HepG2 (cell line): ENCODE data around the gene KLC4. TPM values are rescaled to one million over a fixed set of nuclear protein-coding genes. Genes with fewer than 3 reads are reported as not detected.
A peak's percentile ranks its signal among the peaks of the same experiment; 100 is the strongest.

Experiments
- CEBPZ ChIP-seq: IDR thresholded peaks from 2 replicates; pipeline ENCODE4 v1.6.1; 2012; ENCODE audit warnings: low read length, improper control_type of control experiment
- KAT8 ChIP-seq: IDR thresholded peaks from 2 replicates; pipeline ENCODE4 v1.6.1; 2016; ENCODE audit warnings: missing genetic modification reagents, missing compliant biosample characterization
- MAFG ChIP-seq: sonication (generic); formaldehyde crosslinking; IDR thresholded peaks from 2 replicates; pipeline ENCODE4 v1.5.1; 2020; ENCODE audit warnings: mild to moderate bottlenecking, missing genetic modification reagents
- NFYC ChIP-seq: IDR thresholded peaks from 2 replicates; pipeline ENCODE4 v1.6.1; 2016; ENCODE audit warnings: missing genetic modification reagents, missing compliant biosample characterization
- PATZ1 ChIP-seq: sonication (generic); formaldehyde crosslinking; IDR thresholded peaks from 2 replicates; pipeline ENCODE4 v1.4.0; 2020; ENCODE audit warnings: missing genetic modification reagents
- SSRP1 ChIP-seq: IDR thresholded peaks from 2 replicates; pipeline ENCODE4 v1.6.1; 2016; ENCODE audit warnings: control low read depth
- UBTF ChIP-seq: sonication (generic); formaldehyde crosslinking; IDR thresholded peaks from 2 replicates; pipeline ENCODE4 v1.4.0; 2020; ENCODE audit warnings: mild to moderate bottlenecking, missing genetic modification reagents
- ZBTB39 ChIP-seq: sonication (generic); formaldehyde crosslinking; IDR thresholded peaks from 2 replicates; pipeline ENCODE4 v1.5.0; 2020; ENCODE audit warnings: missing genetic modification reagents
- ZFP82 ChIP-seq: sonication (generic); formaldehyde crosslinking; IDR thresholded peaks from 2 replicates; pipeline ENCODE4 v1.5.1; 2020; ENCODE audit warnings: mild to moderate bottlenecking, missing genetic modification reagents, borderline replicate concordance
- ZNF503 ChIP-seq: sonication (generic); formaldehyde crosslinking; IDR thresholded peaks from 2 replicates; pipeline ENCODE4 v1.4.0; 2020; ENCODE audit warnings: missing genetic modification reagents
- ZNF577 ChIP-seq: sonication (generic); formaldehyde crosslinking; IDR thresholded peaks from 2 replicates; pipeline ENCODE4 v1.4.0; 2020; ENCODE audit warnings: mild to moderate bottlenecking, low read depth, missing genetic modification reagents, borderline replicate concordance
- ZNF614 ChIP-seq: IDR thresholded peaks from 2 replicates; pipeline ENCODE4 v1.6.1; 2018; ENCODE audit warnings: missing biosample characterization, missing genetic modification reagents, inconsistent platforms, borderline replicate concordance
- ZNF672 ChIP-seq: sonication (generic); formaldehyde crosslinking; IDR thresholded peaks from 2 replicates; pipeline ENCODE4 v1.8.1; 2022; ENCODE audit warnings: missing genetic modification reagents
- ZNF720 ChIP-seq: sonication (generic); formaldehyde crosslinking; IDR thresholded peaks from 2 replicates; pipeline ENCODE4 v1.4.0; 2020; ENCODE audit warnings: missing genetic modification reagents
- ZNF747 ChIP-seq: sonication (generic); formaldehyde crosslinking; IDR thresholded peaks from 2 replicates; pipeline ENCODE4 v1.8.1; 2023; ENCODE audit warnings: missing genetic modification reagents, mild to moderate bottlenecking, borderline replicate concordance
- polyA plus RNA-seq, 8 experiments: library from polyadenylated mRNA; depleted of rRNA in 3 of 8; stranded (reverse) in 7 of 8; unstranded in 1 of 8; fragments of >200 nt; fragmentation: Illumina TruSeq in 4 of 8; extraction: Trizol in 4 of 8; gene quantifications; 2 replicates each; pipeline versions ENCODE4 v1.2.1 to v1.2.3, GENCODE V29; 2011 to 2016; ENCODE audit warnings: low read depth in 4 of 8, missing spikeins in 1 of 8, mixed read lengths in 1 of 8; ENCODE audit not compliant: insufficient read depth in 1 of 8
- total RNA-seq, 5 experiments: library from RNA; depleted of rRNA; stranded (reverse); fragments of >200 nt; fragmentation: Illumina TruSeq; extraction: Trizol; gene quantifications; 2 replicates each; pipeline ENCODE4 v1.2.3, GENCODE V29; 2016; ENCODE audit warnings: low read depth in 1 of 5

Gene KLC4
- total and polyA plus RNA-seq, 2 of the 13 experiments (the other 11 are each of a cell fraction or from before 2014, with no cell fraction given) = 45.4 to 70.4 TPM

GRCh38 chr6:43013843-43014433 lies 45.5 kb upstream of the KLC4 start, which contains the start of the genes KLHDC3 and MEA1 (continued):
- TF ChIP-seq CEBPZ = no peak
- no peak; the same call in none of the 2 replicates for TF ChIP-seq UBTF
- no peak for TF ChIP-seq ZNF672 (CRISPR knock-in tag)
- no peak; the same call in 1 of the 2 replicates for TF ChIP-seq PATZ1
- TF ChIP-seq MAFG = no peak
- no peak; the same call in none of the 2 replicates for TF ChIP-seq NFYC (CRISPR knock-in tag)
- TF ChIP-seq ZNF577 = no peak
- no peak for TF ChIP-seq ZBTB39 (CRISPR knock-in tag)
- no peak for TF ChIP-seq ZFP82 (CRISPR knock-in tag)
- peak; percentile 72 for TF ChIP-seq ZNF614
- TF ChIP-seq ZNF503 (CRISPR knock-in tag) = no peak
- TF ChIP-seq SSRP1 (CRISPR knock-in tag) = peak; percentile 65
- peak; percentile 83; the same call in 1 of the 2 replicates for TF ChIP-seq ZNF747 (CRISPR knock-in tag)
- TF ChIP-seq KAT8 (CRISPR knock-in tag) = peak; percentile 86
- TF ChIP-seq ZNF720 (CRISPR knock-in tag) = no peak
